ENCODE data around the gene ABCB8. TPM values are rescaled to one million over a fixed set of nuclear protein-coding genes. Genes with fewer than 3 reads are reported as not detected.

Gene ABCB8
- total and polyA plus RNA-seq, 9 of the 15 experiments (the other 6 are each of a cell fraction or from before 2014, with no cell fraction given), result 7.6 to 106 (median 36.3) TPM

- peak; percentile 29 to 58; a peak in 3 of 4 replicates for TF ChIP-seq FOXK2 (conservative IDR thresholded peaks at IDR 0.05 in 1 of 2, IDR thresholded peaks at IDR 0.05 in 1 of 2; ENCODE audit: low read depth in 2 of 2)
- TF ChIP-seq ZKSCAN3 (CRISPR knock-in tag; IDR thresholded peaks at IDR 0.05), result no peak
- no peak for TF ChIP-seq ZNF561 (CRISPR knock-in tag; conservative IDR thresholded peaks at IDR 0.05)
- no peak for TF ChIP-seq ZNF274 (IDR thresholded peaks at IDR 0.05; ENCODE audit: borderline replicate concordance, low read depth, low read length)
- TF ChIP-seq STAT5B (CRISPR knock-in tag; IDR thresholded peaks at IDR 0.05), result no peak
- TF ChIP-seq MTA1 (IDR thresholded peaks at IDR 0.05; ENCODE audit: borderline replicate concordance), result 0 out of 2 replicates have a peak, but pooled peaks have one; percentile 28
- TF ChIP-seq NBN (IDR thresholded peaks at IDR 0.05; ENCODE audit: low read depth), result peak; percentile 77; the same call in 1 of the 2 replicates
- no peak for TF ChIP-seq ATF1 (CRISPR knock-in tag; IDR thresholded peaks at IDR 0.05)
- TF ChIP-seq ATF1 (tag; IDR thresholded peaks at IDR 0.05), result peak; percentile 81
- TF ChIP-seq ZNF384 (IDR thresholded peaks at IDR 0.05; ENCODE audit: low read depth, low read length), result no peak
- TF ChIP-seq TEAD4 (IDR thresholded peaks at IDR 0.05; ENCODE audit: low read length), result 0 out of 2 replicates have a peak, but pooled peaks have one; percentile 12
- 0 out of 2 replicates have a peak, but pooled peaks have one; percentile 39 for TF ChIP-seq TEAD4 (CRISPR knock-in tag; IDR thresholded peaks at IDR 0.05; ENCODE audit: borderline replicate concordance)
- no peak for TF ChIP-seq ZNF77 (CRISPR knock-in tag; IDR thresholded peaks at IDR 0.05)
- TF ChIP-seq, protein P1, sequence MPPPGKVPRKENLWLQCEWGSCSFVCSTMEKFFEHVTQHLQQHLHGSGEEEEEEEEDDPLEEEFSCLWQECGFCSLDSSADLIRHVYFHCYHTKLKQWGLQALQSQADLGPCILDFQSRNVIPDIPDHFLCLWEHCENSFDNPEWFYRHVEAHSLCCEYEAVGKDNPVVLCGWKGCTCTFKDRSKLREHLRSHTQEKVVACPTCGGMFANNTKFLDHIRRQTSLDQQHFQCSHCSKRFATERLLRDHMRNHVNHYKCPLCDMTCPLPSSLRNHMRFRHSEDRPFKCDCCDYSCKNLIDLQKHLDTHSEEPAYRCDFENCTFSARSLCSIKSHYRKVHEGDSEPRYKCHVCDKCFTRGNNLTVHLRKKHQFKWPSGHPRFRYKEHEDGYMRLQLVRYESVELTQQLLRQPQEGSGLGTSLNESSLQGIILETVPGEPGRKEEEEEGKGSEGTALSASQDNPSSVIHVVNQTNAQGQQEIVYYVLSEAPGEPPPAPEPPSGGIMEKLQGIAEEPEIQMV (tag; conservative IDR thresholded peaks at IDR 0.05; ENCODE audit: low read depth), result no peak
- TF ChIP-seq, protein P2, sequence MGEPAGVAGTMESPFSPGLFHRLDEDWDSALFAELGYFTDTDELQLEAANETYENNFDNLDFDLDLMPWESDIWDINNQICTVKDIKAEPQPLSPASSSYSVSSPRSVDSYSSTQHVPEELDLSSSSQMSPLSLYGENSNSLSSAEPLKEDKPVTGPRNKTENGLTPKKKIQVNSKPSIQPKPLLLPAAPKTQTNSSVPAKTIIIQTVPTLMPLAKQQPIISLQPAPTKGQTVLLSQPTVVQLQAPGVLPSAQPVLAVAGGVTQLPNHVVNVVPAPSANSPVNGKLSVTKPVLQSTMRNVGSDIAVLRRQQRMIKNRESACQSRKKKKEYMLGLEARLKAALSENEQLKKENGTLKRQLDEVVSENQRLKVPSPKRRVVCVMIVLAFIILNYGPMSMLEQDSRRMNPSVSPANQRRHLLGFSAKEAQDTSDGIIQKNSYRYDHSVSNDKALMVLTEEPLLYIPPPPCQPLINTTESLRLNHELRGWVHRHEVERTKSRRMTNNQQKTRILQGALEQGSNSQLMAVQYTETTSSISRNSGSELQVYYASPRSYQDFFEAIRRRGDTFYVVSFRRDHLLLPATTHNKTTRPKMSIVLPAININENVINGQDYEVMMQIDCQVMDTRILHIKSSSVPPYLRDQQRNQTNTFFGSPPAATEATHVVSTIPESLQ (CRISPR knock-in tag; IDR thresholded peaks at IDR 0.05), result no peak
- no peak for TF ChIP-seq ZC3H8 (IDR thresholded peaks at IDR 0.05)
- TF ChIP-seq RUNX1 (IDR thresholded peaks at IDR 0.05; ENCODE audit: low read depth), result no peak
- TF ChIP-seq OTX1 (CRISPR knock-in tag; IDR thresholded peaks at IDR 0.05), result no peak
- peak; percentile 86 for TF ChIP-seq PKNOX1 (IDR thresholded peaks at IDR 0.05)
- TF ChIP-seq MAFG (tag; conservative IDR thresholded peaks at IDR 0.05), result no peak
- TF ChIP-seq BRCA1 (IDR thresholded peaks at IDR 0.05), result no peak
- TF ChIP-seq BRCA1 (CRISPR knock-in tag; IDR thresholded peaks at IDR 0.05), result no peak
- no peak for TF ChIP-seq ZNF280B (CRISPR knock-in tag; IDR thresholded peaks at IDR 0.05)
- TF ChIP-seq COPS2 (conservative IDR thresholded peaks at IDR 0.05), result no peak
Measured at GRCh38 chr7:151056283-151056665, 28.0 kb downstream of the ABCB8 start (continued).

Measured in K562 (cell line).